ENCODE measurements around the gene SRD5A2.

The SRD5A2 gene, protein sequence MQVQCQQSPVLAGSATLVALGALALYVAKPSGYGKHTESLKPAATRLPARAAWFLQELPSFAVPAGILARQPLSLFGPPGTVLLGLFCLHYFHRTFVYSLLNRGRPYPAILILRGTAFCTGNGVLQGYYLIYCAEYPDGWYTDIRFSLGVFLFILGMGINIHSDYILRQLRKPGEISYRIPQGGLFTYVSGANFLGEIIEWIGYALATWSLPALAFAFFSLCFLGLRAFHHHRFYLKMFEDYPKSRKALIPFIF

DNA sequence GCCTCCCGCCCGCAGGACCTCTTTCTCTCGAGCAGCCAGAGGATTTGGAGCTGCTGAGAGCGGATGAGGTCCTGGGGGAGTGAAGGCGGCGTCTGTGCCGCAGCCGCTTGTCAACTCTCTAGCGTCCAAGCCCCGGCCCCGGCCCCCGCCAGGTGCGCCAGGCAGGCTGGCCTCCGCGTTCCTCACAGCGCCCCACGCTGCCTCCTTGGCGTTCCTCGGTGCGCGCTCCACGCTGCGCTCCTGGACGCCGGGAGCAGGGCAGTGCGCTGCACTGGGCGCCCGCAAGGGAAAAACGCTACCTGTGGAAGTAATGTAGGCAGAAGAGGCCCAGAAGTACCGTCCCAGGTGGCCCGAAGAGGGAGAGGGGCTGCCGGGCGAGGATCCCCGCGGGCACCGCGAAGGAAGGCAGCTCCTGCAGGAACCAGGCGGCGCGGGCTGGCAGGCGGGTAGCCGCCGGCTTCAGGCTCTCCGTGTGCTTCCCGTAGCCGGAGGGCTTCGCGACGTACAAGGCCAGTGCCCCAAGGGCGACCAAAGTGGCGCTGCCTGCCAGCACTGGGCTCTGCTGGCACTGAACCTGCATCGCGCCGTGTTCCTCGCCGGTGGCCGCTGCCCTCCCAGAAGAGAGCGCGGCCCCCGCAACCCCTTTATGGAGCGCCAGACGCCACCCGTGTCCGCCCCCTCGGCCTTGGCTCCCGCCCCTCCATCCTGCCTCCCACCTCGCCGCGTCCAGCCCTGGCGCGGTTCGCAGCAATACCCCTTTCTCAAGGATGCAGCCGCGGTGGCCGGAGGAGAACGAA lies at the start of gene SRD5A2:
Gene SRD5A2, minus strand, starts transcription at position 618 of the 797 bp plus-strand sequence. Its CDS starts 38 bp downstream, at position 580.
- no peak for DNase-seq (ENCODE audit: low read depth)

DNA sequence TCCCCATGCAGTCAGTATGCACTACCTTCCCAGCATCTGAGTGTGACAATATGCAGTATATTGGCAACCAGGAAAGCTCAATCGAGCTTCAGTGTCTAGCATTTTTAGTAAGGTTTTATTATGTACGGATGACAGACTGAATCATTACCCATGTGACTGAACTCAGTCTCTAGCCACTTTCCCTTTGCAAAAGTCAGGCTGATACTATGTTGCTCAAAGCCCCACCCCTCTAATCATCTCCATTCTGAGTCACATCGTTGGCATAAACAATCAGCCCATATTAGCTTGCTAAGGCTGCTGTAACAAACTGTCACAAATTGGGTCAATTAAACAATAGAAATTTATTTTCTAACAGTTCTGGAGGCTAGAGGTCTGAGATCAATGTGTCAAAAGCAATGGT lies 25.8 kb upstream of the SRD5A2 start:
- no peak for DNase-seq (ENCODE audit: low read depth)

DNA sequence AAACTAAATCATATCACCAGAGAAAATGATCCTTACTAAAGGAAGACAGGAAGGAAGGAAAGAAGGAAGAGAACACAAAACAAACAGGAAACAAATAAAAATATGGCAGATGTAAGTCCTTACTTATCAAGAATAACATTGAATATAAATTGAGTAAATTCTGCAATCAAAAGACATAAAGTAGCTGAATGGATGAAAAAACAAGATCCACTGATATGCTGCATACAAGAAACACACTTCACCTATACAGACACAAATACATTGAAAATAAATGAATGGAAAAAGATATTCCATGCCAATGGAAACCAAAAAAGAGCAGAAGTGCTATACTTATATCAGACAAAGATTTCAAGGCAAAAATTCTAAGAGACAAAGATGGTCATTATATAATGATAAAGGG lies 18.0 kb upstream of the SRD5A2 start:
- no peak for DNase-seq (ENCODE audit: low read depth)

DNA sequence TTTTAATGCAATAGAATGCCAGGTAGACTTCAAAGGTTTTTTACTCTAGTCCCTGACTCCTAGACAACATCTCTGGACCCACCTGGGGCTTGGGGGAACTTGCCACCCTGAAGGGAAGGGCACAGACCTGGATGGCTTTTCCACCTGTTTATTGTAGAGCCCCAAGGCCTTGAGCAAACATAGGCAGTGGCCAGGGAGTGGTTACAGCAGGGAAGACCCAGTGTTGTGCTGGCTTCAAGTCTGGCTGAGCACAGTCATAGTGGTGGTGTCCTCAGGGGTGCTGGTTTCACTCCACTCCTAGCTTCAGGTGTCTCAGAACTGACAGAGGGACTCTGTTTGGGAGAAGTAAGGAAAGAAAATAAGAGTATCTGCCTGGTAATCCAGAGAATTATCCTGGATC lies 5.5 kb upstream of the SRD5A2 start:
- DNase-seq (ENCODE audit: low read depth) = no peak

DNA sequence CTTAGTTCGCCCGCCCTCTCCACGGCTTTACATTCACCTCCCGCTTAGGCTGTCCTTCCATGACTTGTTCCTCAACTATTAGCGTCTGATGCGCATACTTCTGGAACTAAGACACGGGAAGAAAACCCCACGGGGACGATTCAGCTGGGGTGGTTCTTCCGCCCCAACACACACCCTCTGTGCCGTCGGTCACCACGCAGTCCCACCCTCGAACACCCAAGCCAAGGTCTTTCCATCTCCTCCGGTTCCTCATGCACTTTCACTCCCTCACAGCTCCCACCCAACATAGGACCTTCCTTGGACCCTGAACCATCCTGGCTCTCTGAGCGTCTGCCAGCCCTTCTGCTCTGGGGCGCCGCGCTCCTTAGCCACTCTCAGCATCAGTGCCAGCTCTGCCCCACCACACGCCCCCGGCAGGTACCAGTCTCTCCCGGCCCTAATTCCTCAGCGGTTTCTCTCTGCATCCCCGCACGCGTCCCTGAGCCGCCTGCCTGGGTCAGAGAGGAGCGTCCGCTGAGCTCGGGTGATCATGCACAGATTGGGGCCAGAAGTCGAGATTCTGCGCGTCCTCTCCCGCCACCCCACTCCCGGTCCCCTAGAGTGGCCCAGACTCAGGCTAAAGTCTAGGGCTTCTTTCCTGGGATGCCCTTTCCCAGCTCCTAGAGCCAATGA lies 522 bp upstream of the SRD5A2 start:
- DNase-seq (ENCODE audit: low read depth) = no peak

DNA sequence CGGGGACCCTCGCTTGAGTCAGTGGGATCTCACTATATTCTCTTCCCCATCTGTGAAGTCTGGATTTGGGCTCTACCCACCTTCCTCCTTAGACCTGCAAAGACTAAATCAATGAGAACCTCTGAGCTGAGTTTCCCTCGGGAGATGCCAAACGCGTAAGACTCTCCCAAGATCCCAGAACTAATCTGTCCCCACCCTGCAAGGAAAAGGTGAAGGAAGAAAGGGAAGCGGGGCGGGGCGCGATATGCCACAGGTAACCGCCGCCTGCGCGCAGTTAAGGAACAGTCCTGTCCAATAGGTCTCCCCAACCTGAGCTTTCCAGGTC lies 780 bp downstream of the SRD5A2 start:
- DNase-seq (ENCODE audit: low read depth) = no peak

DNA sequence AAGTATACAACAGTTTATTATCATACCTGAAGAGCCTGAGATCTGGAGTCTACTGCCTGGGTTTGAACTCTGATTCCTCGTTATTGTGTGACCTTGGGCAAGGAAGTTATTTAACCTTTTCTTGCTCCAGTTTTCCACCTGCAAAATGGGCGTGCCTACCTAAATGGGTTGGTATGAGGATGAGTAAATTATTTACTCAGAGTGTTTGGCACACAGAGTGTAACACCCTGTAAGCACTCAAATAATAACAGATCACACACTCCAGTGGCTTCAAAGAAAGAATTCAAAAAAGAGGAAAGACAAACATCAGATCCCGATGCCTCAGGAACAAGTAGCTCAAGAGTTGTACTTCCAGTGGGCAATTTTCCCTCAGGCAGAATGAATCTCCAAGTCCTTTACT lies 2.4 kb downstream of the SRD5A2 start:
- DNase-seq (ENCODE audit: low read depth) = no peak

DNA sequence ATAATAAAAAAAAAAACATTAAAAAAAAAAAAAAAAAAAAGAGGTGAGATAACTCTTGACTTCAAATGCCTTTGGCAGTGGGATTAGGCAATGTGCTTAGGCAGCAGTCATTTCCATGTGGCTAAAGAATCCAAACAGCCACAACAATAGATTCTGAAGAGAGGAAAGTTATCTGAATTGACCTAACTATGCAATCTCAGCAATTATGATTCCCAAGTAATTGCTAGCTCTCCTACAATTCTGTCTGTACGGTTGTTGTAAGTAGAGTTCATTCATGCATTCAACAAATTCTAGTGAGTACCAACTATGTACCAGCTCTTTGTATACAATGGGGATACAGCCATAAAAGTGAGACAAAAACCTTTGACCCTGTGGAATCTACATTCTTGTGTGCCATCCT lies 3.6 kb downstream of the SRD5A2 start:
- DNase-seq (ENCODE audit: low read depth) = no peak

DNA sequence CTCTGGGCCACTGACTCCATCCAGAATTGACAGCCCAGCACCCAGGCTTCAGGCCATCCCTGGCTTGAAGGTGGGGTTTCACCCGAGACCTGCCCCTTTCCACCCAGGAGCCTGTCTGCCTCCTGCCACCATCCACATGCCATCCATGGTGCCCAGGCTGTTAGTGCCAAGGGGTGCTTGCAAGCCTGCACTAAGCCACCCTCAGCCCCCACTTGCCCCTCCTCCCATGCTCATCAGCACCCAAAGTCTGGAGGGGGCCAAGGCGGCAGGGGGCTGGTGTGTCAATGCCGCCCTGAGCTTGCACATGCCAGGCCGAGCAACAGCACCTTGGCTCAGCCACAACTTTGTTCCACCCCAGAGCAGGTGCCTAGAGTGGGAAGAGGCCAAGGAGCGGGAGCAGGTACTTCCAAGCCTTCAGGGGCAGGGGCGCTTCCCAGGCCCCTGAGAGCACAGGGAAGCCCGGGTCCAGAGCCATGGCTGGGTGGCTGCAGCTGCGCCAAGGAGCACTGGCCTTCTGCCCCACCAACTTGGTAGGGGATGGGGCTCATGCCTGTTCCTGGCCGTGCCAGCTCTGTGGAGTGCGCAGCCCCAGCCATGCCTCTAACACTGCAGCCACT lies 12.0 kb downstream of the SRD5A2 start:
- no peak for DNase-seq (ENCODE audit: low read depth)

DNA sequence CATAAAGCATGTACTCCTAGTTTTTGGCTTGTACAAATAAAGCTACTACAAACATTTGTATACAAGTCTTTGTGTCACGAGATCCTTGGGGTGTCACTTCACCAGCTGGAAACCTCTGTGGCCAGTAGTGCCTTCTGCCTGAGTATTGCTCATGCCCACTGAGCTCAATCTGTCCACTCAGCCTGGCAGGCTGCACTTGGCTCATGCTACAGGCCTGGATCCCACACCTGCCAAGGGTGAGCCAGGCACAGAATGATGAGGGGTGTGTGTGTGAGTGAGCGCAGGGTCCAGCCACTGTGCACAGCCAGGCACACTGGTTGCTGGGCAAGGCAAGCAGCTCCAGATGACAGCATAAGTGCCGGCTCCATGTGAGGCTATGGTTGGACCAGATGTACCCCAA lies 13.1 kb downstream of the SRD5A2 start:
- DNase-seq (ENCODE audit: low read depth) = no peak

DNA sequence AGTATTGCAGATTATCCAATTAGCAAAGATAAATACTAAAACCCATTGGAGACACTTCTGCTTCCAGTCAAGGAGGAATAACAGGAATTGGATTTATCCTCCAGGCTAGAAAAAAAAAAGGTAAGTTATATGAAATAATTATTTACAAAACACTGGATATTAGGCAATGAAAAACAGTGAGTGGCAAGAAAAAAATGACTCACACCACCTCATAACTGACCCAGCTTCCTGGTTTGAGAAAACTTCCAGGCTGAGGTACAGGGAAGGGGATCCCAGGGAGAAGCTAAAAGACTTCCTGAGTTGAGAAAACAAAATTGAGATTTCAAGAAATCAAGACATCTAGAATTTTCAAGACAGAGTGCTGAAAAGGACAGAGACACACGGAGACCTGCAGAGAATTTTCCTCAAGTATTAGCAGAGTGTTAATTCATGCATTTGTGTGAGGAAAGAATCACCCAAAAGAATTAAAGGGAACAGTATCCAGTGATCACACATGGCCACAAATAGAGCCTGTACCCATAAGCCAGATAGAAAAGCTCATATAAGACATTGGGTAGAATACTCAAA lies 17.4 kb downstream of the SRD5A2 start:
- DNase-seq (ENCODE audit: low read depth) = no peak

DNA sequence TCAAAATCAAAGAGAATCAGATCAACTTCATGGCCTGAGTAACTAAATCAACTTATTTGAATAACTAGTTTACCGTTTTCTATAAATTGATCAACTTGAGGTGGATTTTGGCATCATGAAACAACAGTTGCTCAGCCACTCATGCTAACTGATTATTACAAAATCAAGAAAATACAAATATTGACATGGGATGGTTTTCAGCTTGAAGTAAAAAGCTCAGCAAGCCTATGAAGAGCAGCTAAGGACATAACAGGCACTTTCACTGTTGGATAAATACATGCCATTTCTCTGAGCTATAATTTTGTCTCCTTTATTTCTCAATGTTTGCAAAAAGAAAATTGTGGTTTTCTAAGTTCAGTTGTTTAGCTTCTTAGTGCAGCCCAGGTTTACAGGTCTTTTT lies 18.9 kb downstream of the SRD5A2 start:
- no peak for DNase-seq (ENCODE audit: low read depth)

DNA sequence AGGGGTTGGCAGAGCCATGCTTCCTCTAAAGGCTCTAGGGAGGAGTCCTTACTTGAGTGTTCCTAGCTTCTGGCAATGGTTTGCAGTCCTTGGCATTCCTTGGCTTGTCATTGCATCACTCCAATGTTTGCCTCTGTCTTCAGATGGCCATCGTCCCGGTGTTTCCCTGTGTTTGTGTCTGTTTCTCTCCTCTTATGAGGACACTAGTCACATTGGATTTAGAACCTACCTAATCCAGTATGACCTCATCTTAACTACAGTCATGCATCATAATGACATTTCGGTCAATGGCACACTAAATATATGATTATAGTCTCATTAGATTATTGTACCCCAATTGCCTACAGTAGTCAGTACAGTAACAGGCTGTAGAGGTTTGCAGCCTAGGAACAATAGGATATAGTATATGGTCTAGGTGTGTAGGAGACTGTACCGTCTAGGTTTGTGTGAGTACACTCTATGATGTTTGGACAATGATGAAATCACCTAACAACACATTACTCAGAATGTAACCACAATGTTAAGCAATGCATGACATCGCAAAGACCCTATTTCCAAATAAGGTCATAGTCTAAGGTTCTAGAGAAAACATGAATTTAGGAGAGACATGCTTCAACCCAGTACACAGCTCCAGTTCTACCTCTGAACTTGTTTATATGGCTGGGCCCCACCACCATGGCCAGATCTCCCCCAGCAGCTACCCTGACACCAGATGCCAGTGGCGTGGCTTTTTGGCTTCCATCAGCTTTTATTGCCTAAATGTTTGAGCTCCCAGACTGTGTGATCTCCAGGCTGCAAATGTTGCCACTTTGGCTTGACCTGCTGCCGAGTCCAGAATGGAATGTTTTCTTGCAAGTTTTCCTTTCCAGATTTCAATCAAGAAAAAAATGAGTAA lies 22.1 kb downstream of the SRD5A2 start:
- no peak for DNase-seq (ENCODE audit: low read depth)

DNA sequence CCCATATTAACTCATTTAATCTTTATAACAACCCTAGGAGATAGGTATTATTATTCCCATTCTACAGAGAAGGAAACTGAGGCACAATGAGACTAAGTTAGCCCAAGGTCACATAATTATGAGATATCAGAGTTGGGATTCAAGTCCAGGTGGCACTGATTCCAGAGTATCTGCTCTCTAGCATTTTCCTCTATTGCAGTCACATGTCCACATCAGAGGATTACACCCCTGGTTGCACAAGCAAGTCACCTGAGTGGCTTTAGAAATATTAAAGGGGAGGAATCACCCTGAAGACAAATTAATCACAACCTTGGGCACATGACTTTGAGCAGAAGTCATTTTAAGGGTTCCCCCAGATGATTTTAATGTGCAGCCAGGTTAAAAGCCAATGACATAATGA lies 23.8 kb downstream of the SRD5A2 start:
- no peak for DNase-seq (ENCODE audit: low read depth)

DNA sequence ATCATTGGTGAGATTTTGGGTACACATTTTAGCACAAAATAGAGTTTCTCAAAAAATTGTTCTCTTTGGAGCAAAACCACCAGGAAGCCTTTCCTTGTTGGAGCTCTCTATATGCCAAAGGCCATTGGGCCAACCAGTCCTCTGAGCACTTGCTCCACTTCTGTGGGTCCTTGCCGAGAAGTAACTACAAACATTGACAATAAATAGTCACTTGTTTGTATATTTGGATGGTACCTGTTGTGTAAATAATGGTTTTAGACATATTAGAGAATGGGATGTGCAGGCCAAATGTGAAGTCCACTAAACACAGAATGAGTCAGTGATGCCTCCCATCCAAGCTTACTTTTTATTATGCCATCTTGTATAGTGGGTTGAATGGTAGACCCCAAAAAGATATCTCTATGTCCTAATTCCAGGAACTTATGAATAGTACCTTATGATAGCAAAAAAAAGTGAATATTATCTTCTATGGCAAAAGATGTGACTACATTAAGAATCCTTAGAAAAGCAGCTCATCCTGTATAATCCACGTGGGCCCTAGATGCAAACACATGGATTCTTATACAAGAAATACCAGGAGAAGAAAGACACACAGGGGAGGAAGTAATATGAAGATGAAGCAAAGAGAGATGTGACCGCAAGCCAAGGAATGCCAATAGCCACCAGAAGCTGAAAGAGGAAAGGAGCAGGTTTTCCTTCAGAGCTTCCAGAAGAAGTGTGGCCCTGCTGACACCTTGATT lies 24.6 kb downstream of the SRD5A2 start:
- no peak for DNase-seq (ENCODE audit: low read depth)

DNA sequence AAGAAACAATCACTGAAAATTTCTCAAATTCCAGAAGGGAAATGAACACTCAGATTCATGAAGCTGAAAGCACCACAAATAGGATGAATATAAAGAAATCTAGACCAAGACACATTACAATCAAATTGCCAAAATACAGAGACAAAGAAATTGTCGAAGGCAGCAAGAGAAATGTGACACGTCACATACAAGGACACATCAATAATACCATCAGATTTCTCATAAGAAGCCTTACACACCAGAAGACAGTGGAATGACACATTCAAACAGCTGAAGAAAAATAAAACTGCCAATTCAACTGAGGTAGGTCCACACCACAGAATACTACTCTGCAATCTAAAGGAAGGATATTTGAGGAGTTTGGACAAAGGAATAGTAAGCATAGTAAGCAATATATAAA lies 27.4 kb downstream of the SRD5A2 start:
- DNase-seq (ENCODE audit: low read depth) = no peak

DNA sequence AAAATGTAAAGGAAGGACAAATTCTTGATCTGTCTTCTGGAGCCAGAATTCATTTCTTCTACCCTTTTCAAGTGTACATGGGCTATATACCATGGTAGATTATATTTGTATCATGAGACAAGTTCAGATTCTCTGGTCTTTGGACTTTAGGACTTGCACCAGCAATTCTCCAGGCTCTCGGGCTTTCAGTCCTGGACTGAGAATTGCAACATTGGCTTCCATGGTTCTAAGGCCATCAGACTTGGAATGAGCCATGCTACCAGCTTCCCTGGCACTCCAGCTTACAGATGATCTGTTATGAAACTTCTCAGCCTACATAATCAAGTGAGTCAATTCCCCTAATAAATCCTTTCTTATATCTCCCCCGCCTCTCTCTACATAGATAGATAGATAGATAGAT lies 33.3 kb downstream of the SRD5A2 start:
- no peak for DNase-seq (ENCODE audit: low read depth)

DNA sequence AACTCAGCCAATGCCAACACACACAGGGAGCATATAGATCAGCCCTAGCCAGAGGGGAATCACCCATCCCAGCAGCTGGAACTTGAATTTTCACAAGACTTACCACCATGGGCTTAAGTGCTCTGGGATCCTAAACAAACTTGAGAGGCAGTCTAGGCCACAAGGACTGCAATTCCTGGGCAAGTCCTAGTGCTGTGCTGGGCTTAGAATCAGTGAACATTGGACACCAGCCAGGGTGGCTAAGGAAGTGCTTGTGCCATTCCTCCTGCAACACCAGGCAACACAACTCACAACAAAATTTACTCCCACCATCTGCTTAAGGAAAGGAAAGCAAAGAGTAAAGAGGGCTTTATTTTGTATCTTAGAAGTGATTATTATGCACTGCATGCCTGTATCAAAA lies 38.9 kb downstream of the SRD5A2 start:
- DNase-seq (ENCODE audit: low read depth) = no peak

DNA sequence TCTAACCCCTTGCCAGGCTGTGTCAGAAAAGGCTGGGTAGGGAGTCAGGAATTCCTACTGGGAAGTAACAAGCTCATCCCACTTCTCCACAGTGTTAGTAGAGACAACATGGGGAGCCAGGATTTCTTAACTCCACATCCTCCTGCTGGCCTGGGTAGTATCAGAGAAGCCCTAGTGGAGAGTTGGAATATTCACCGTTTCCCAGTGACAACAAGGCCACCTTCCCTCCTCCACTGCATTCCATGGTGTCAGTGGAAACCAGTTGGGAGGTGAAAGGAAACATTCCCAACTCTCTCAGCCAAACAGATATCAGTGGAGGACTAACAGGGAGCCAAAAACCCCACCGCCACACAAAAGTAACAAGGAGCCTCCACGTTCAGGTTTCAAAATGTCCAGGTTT lies 41.2 kb downstream of the SRD5A2 start:
- DNase-seq (ENCODE audit: low read depth) = no peak

DNA sequence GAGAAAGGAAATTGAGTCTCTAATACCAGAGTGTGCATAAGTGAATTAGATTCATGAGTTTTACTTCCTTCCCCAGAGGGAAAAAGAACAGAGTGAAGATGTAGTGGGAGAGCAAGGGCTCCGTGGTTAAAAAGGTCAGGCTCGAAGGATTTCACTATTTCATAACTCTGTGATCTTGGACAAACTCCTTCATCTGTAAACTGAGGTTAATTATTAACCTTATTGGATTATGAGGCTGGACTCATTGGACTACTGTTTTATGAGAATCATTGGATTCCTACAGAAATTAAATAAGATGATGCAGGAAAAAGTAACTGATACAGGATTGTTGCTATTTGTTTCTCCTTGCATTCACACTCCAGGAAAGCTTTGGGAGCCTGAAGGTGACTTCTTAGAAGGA lies 45.0 kb downstream of the SRD5A2 start:
- no peak for DNase-seq (ENCODE audit: low read depth)

DNA sequence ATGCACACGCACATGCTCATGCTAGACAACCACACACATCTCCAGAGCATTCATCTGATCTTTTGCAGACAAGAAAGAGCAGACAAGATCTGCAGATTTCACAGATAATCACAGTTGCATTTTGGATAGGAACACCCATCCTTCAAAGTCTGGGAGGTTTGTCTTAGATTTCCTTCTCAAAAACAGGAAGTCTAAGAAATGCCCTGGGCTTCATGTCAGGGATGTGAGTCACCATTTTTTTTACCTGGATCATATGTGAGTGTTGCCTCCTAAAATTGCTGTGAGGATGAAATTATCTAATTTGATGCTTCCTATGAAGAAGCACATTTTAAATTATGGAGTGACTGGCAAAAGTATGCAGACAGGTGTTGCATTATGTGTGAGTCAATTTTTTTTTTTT lies 46.1 kb downstream of the SRD5A2 start:
- DNase-seq (ENCODE audit: low read depth) = no peak

All from T-helper 22 cell (primary cell).